ENCODE data around the gene CCDC73.
"Not testable (repeated sequence)": the region's sequence is repeated elsewhere in the genome, so short reads cannot be mapped to it uniquely, and the experiment has no call there.

Gene CCDC73

GRCh38 chr11:32829157-32829679, 34.8 kb upstream of the CCDC73 start:
- H3K9me3 ChIP-seq (ENCODE audit: control insufficient read depth in 1 of 2, low read length in 2 of 2) = no peaks in the 10 kb centered on the region
- peaks cover 0 to 8% of the 10 kb centered on the region in 2 donors for H3K4me1 ChIP-seq (ENCODE audit: control insufficient read depth in 1 of 2, insufficient read depth in 2 of 2, low read length in 2 of 2)
- no peaks in the 10 kb centered on the region for H3K36me3 ChIP-seq (ENCODE audit: control insufficient read depth in 1 of 2, insufficient read depth in 2 of 2, low read length in 2 of 2)
- no peaks in the 10 kb centered on the region for H3K27me3 ChIP-seq (ENCODE audit: low read depth, low read length)
- peak overlapping the region; percentile 84 for H3K27ac ChIP-seq (ENCODE audit: low read length)
- peak overlapping the region; percentile 83 to 89 for H3K4me3 ChIP-seq (ENCODE audit: low read depth in 1 of 2, low read length in 2 of 2)

- Histone ChIP-seq H3K27ac (ENCODE audit: low read length) (no peak overlapping the region), H3K4me3 (ENCODE audit: low read depth in 1 of 2, low read length in 2 of 2) (no peak overlapping the region), H3K27me3 (ENCODE audit: low read depth, low read length) (no peaks in the 10 kb centered on the region), H3K9me3 (ENCODE audit: control insufficient read depth in 1 of 2, low read length in 2 of 2) (no peaks in the 10 kb centered on the region), H3K4me1 (ENCODE audit: control insufficient read depth in 1 of 2, insufficient read depth in 2 of 2, low read length in 2 of 2) (peaks cover 0 to 8% of the 10 kb centered on the region in 2 donors), H3K36me3 (ENCODE audit: control insufficient read depth in 1 of 2, insufficient read depth in 2 of 2, low read length in 2 of 2) (no peaks in the 10 kb centered on the region)
Measured at GRCh38 chr11:32827276-32827675, 32.8 kb upstream of the CCDC73 start.

GRCh38 chr11:32826113-32826512, 31.7 kb upstream of the CCDC73 start:
- H3K4me3 ChIP-seq (ENCODE audit: low read depth in 1 of 2, low read length in 2 of 2) = no peak overlapping the region
- H3K27me3 ChIP-seq (ENCODE audit: low read depth, low read length) = no peaks in the 10 kb centered on the region
- H3K36me3 ChIP-seq (ENCODE audit: control insufficient read depth in 1 of 2, insufficient read depth in 2 of 2, low read length in 2 of 2) = no peaks in the 10 kb centered on the region
- no peak overlapping the region for H3K27ac ChIP-seq (ENCODE audit: low read length)
- H3K9me3 ChIP-seq (ENCODE audit: control insufficient read depth in 1 of 2, low read length in 2 of 2) = no peaks in the 10 kb centered on the region
- H3K4me1 ChIP-seq (ENCODE audit: control insufficient read depth in 1 of 2, insufficient read depth in 2 of 2, low read length in 2 of 2) = peaks cover 0 to 8% of the 10 kb centered on the region in 2 donors

- H3K4me3 ChIP-seq (ENCODE audit: low read depth in 1 of 2, low read length in 2 of 2); H3K27ac ChIP-seq (ENCODE audit: low read length); H3K36me3 ChIP-seq (ENCODE audit: control insufficient read depth in 1 of 2, insufficient read depth in 2 of 2, low read length in 2 of 2); H3K4me1 ChIP-seq (ENCODE audit: control insufficient read depth in 1 of 2, insufficient read depth in 2 of 2, low read length in 2 of 2); H3K9me3 ChIP-seq (ENCODE audit: control insufficient read depth in 1 of 2, low read length in 2 of 2); H3K27me3 ChIP-seq (ENCODE audit: low read depth, low read length): not testable (repeated sequence)
Measured at GRCh38 chr11:32823617-32824016, 29.2 kb upstream of the CCDC73 start.

GRCh38 chr11:32821917-32822560, 27.6 kb upstream of the CCDC73 start:
- H3K4me3 ChIP-seq (ENCODE audit: low read depth in 1 of 2, low read length in 2 of 2) = no peak overlapping the region
- no peak overlapping the region for H3K27ac ChIP-seq (ENCODE audit: low read length)

GRCh38 chr11:32821517-32821916, 27.1 kb upstream of the CCDC73 start:
- Histone ChIP-seq H3K4me3 (ENCODE audit: low read depth in 1 of 2, low read length in 2 of 2) (no peak overlapping the region), H3K4me1 (ENCODE audit: control insufficient read depth in 1 of 2, insufficient read depth in 2 of 2, low read length in 2 of 2) (no peaks in the 10 kb centered on the region), H3K27me3 (ENCODE audit: low read depth, low read length) (no peaks in the 10 kb centered on the region), H3K9me3 (ENCODE audit: control insufficient read depth in 1 of 2, low read length in 2 of 2) (no peaks in the 10 kb centered on the region), H3K27ac (ENCODE audit: low read length) (no peak overlapping the region), H3K36me3 (ENCODE audit: control insufficient read depth in 1 of 2, insufficient read depth in 2 of 2, low read length in 2 of 2) (no peaks in the 10 kb centered on the region)

More at GRCh38 chr11:32821917-32822560, 27.6 kb upstream of the CCDC73 start:
- Histone ChIP-seq H3K27me3 (ENCODE audit: low read depth, low read length) (no peaks in the 10 kb centered on the region), H3K4me1 (ENCODE audit: control insufficient read depth in 1 of 2, insufficient read depth in 2 of 2, low read length in 2 of 2) (no peaks in the 10 kb centered on the region), H3K36me3 (ENCODE audit: control insufficient read depth in 1 of 2, insufficient read depth in 2 of 2, low read length in 2 of 2) (no peaks in the 10 kb centered on the region), H3K9me3 (ENCODE audit: control insufficient read depth in 1 of 2, low read length in 2 of 2) (no peaks in the 10 kb centered on the region)

GRCh38 chr11:32820497-32820896, 26.0 kb upstream of the CCDC73 start:
- Histone ChIP-seq H3K27ac (ENCODE audit: low read length) (no peak overlapping the region), H3K4me3 (ENCODE audit: low read depth in 1 of 2, low read length in 2 of 2) (no peak overlapping the region), H3K36me3 (ENCODE audit: control insufficient read depth in 1 of 2, insufficient read depth in 2 of 2, low read length in 2 of 2) (no peaks in the 10 kb centered on the region), H3K9me3 (ENCODE audit: control insufficient read depth in 1 of 2, low read length in 2 of 2) (no peaks in the 10 kb centered on the region), H3K4me1 (ENCODE audit: control insufficient read depth in 1 of 2, insufficient read depth in 2 of 2, low read length in 2 of 2) (no peaks in the 10 kb centered on the region), H3K27me3 (ENCODE audit: low read depth, low read length) (no peaks in the 10 kb centered on the region)

- no peaks in the 10 kb centered on the region for H3K27me3 ChIP-seq (ENCODE audit: low read depth, low read length)
- H3K9me3 ChIP-seq (ENCODE audit: control insufficient read depth in 1 of 2, low read length in 2 of 2) = no peaks in the 10 kb centered on the region
- H3K36me3 ChIP-seq (ENCODE audit: control insufficient read depth in 1 of 2, insufficient read depth in 2 of 2, low read length in 2 of 2) = no peaks in the 10 kb centered on the region
- H3K4me3 ChIP-seq (ENCODE audit: low read depth in 1 of 2, low read length in 2 of 2) = no peak overlapping the region
- no peak overlapping the region for H3K27ac ChIP-seq (ENCODE audit: low read length)
- no peaks in the 10 kb centered on the region for H3K4me1 ChIP-seq (ENCODE audit: control insufficient read depth in 1 of 2, insufficient read depth in 2 of 2, low read length in 2 of 2)
Measured at GRCh38 chr11:32819187-32819586, 24.7 kb upstream of the CCDC73 start.

- H3K27ac ChIP-seq (ENCODE audit: low read length) = no peak overlapping the region
- H3K4me1 ChIP-seq (ENCODE audit: control insufficient read depth in 1 of 2, insufficient read depth in 2 of 2, low read length in 2 of 2) = no peaks in the 10 kb centered on the region
- no peak overlapping the region for H3K4me3 ChIP-seq (ENCODE audit: low read depth in 1 of 2, low read length in 2 of 2)
- no peaks in the 10 kb centered on the region for H3K27me3 ChIP-seq (ENCODE audit: low read depth, low read length)
- no peaks in the 10 kb centered on the region for H3K9me3 ChIP-seq (ENCODE audit: control insufficient read depth in 1 of 2, low read length in 2 of 2)
- H3K36me3 ChIP-seq (ENCODE audit: control insufficient read depth in 1 of 2, insufficient read depth in 2 of 2, low read length in 2 of 2) = no peaks in the 10 kb centered on the region
Measured at GRCh38 chr11:32817852-32818183, 23.4 kb upstream of the CCDC73 start.

- Histone ChIP-seq H3K27me3 (ENCODE audit: low read depth, low read length) (no peaks in the 10 kb centered on the region), H3K9me3 (ENCODE audit: control insufficient read depth in 1 of 2, low read length in 2 of 2) (no peaks in the 10 kb centered on the region), H3K4me3 (ENCODE audit: low read depth in 1 of 2, low read length in 2 of 2) (no peak overlapping the region), H3K4me1 (ENCODE audit: control insufficient read depth in 1 of 2, insufficient read depth in 2 of 2, low read length in 2 of 2) (no peaks in the 10 kb centered on the region), H3K36me3 (ENCODE audit: control insufficient read depth in 1 of 2, insufficient read depth in 2 of 2, low read length in 2 of 2) (no peaks in the 10 kb centered on the region), H3K27ac (ENCODE audit: low read length) (no peak overlapping the region)
Measured at GRCh38 chr11:32817181-32817851, 22.9 kb upstream of the CCDC73 start.

- no peaks in the 10 kb centered on the region for H3K36me3 ChIP-seq (ENCODE audit: control insufficient read depth in 1 of 2, insufficient read depth in 2 of 2, low read length in 2 of 2)
- H3K4me1 ChIP-seq (ENCODE audit: control insufficient read depth in 1 of 2, insufficient read depth in 2 of 2, low read length in 2 of 2) = no peaks in the 10 kb centered on the region
- H3K9me3 ChIP-seq (ENCODE audit: control insufficient read depth in 1 of 2, low read length in 2 of 2) = no peaks in the 10 kb centered on the region
- H3K27ac ChIP-seq (ENCODE audit: low read length) = no peak overlapping the region
- H3K4me3 ChIP-seq (ENCODE audit: low read depth in 1 of 2, low read length in 2 of 2) = no peak overlapping the region
- H3K27me3 ChIP-seq (ENCODE audit: low read depth, low read length) = no peaks in the 10 kb centered on the region
Measured at GRCh38 chr11:32809313-32809712, 14.9 kb upstream of the CCDC73 start.

GRCh38 chr11:32796425-32796824, 2.0 kb upstream of the CCDC73 start:
- Histone ChIP-seq H3K4me3 (ENCODE audit: low read depth in 1 of 2, low read length in 2 of 2) (no peak overlapping the region), H3K4me1 (ENCODE audit: control insufficient read depth in 1 of 2, insufficient read depth in 2 of 2, low read length in 2 of 2) (no peaks in the 10 kb centered on the region), H3K27ac (ENCODE audit: low read length) (no peak overlapping the region), H3K27me3 (ENCODE audit: low read depth, low read length) (no peaks in the 10 kb centered on the region), H3K9me3 (ENCODE audit: control insufficient read depth in 1 of 2, low read length in 2 of 2) (no peaks in the 10 kb centered on the region), H3K36me3 (ENCODE audit: control insufficient read depth in 1 of 2, insufficient read depth in 2 of 2, low read length in 2 of 2) (no peaks in the 10 kb centered on the region)

All from muscle layer of duodenum (tissue), 2 donors.